Mucosa of descending colon (tissue), 3 donors: ENCODE measurements around the gene FAM186B. TPM values are rescaled to one million over a fixed set of nuclear protein-coding genes. Genes with fewer than 3 reads are reported as not detected.

Experiments
- ATAC-seq: fragments of 200-7000 bp; cut with Tn5 transposase; one replicate; pipeline ENCODE4 v1.9.1; 2020; ENCODE audit warnings: mild to moderate bottlenecking, moderate library complexity
- DNase-seq, 3 donors: peaks; one replicate each; pipeline ENCODE4 v3.0.0-alpha.2; 2020
- H3K36me3 ChIP-seq: fragments of 200-600 bp; one replicate; pipeline ENCODE4 v1.8.0; 2021; ENCODE audit warnings: low read depth, mild to moderate bottlenecking
- H3K4me1 ChIP-seq: fragments of 200-600 bp; one replicate; pipeline ENCODE4 v1.8.0; 2021; ENCODE audit warnings: low read depth, mild to moderate bottlenecking
- H3K4me3 ChIP-seq: fragments of 200-600 bp; one replicate; pipeline ENCODE4 v1.8.0; 2021; ENCODE audit warnings: mild to moderate bottlenecking
- H3K9me3 ChIP-seq: fragments of 200-600 bp; one replicate; pipeline ENCODE4 v1.8.0; 2021; ENCODE audit warnings: mild to moderate bottlenecking
- intact Hi-C, 2 donors: fragments of 100-400 bp; cut with DNase I in 1 of 2; cut with micrococcal nuclease in 1 of 2; formaldehyde crosslinking; loops; one replicate each; pipeline versions ENCODE4 v1.11.0 to v1.11.1; 2022; cut with DNase I, micrococcal nuclease
- total RNA-seq, 3 donors: library from RNA; stranded (reverse); fragmentation: NEBNext Ultra II Directional in 2 of 3; extraction: Animal tissue kit (Norgen Biotek cat#: 25700) in 2 of 3; gene quantifications; one replicate each; pipeline versions ENCODE4 v1.2.1 to v1.2.4, GENCODE V29; 2021 to 2023
- TF ChIP-seq, protein P1 (sequence below): fragments of 200-600 bp; IDR thresholded peaks from one replicate; pipeline ENCODE4 v1.8.0; 2022; ENCODE audit warnings: antibody characterized with exemption, mild to moderate bottlenecking
- donor health status: DM: no; HTN: no; CAD: no; lungs with moderate emphysema.
- donor health status: DM: no; HTN: no; CAD: no.
- donor health status: DM: no; HTN: yes; CAD: no.

The FAM186B gene
- total RNA-seq, 3 donors from 2014 or later, result 0.35 to 0.63 (median 0.39) TPM

DNA sequence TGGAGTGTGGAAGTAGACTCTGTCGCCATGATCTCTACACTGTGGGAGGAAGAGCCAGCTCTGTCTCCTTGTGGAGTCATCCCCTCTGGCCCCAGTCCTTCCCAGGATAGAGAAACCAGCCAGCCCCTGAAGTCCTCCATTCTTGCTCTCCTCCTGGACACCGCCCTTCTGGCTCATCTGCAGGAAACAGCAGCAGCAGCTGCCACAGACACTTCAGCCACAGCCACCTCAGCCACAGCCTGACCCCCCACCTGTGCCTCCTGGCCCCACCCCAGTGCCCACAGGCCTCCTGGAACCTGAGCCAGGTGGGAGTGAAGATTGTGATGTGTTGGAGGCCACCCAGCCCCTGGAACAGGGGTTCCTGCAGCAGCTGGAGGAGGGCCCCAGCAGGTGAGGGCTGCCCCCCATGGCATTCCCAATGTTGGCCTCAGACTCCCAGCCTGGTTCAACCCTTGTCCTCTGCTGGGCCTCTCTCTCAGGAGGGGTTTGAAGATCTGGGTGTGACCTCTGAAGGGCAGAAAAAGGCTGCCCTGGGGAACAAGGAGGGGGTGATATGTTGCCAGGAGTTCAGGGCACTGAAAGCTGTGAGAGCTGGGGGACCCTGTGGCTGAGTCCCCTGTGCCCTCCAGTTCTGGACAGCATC, 28.4 kb upstream of the FAM186B start:
- Histone ChIP-seq H3K4me1 (no peaks in the 10 kb centered on the region), H3K36me3 (no peaks in the 10 kb centered on the region), H3K9me3 (no peaks in the 10 kb centered on the region), H3K4me3 (no peak overlapping the region)
- no peak for ATAC-seq
- TF ChIP-seq, protein P1, sequence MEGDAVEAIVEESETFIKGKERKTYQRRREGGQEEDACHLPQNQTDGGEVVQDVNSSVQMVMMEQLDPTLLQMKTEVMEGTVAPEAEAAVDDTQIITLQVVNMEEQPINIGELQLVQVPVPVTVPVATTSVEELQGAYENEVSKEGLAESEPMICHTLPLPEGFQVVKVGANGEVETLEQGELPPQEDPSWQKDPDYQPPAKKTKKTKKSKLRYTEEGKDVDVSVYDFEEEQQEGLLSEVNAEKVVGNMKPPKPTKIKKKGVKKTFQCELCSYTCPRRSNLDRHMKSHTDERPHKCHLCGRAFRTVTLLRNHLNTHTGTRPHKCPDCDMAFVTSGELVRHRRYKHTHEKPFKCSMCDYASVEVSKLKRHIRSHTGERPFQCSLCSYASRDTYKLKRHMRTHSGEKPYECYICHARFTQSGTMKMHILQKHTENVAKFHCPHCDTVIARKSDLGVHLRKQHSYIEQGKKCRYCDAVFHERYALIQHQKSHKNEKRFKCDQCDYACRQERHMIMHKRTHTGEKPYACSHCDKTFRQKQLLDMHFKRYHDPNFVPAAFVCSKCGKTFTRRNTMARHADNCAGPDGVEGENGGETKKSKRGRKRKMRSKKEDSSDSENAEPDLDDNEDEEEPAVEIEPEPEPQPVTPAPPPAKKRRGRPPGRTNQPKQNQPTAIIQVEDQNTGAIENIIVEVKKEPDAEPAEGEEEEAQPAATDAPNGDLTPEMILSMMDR, result no peak
- no peak for DNase-seq
- intact Hi-C loops, result no loop called here

DNA sequence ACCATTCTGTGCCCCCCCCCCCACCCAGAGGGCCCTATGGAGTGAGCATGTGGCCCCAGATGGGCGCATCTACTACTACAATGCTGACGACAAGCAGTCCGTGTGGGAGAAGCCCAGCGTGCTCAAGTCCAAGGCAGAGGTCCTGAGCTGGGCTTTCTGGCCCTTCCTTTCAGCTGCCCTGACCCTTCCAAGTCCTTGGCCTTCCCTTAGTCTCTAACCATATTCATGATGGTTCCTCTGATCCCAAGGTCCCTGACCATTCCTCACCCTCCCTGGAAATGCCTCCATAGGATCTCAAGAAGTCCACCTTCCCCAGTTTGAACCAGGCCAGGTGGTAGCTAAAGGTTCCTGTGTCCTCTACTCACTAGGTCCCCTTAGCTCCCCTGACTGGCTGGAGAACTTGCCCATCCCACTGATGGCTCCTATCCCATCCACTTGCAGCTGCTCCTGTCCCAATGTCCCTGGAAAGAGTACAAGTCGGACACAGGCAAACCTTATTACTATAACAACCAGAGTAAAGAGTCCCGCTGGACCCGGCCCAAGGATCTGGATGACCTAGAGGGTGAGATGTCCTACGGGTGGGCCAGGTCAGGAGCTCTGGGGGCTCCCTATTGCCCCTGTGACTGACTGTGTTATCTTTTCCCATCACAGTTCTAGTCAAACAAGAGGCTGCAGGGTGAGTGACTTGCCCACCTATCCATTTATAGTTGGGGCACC, 27.7 kb upstream of the FAM186B start:
- intact Hi-C loops, result no loop called here
- Histone ChIP-seq H3K4me3 (no peak overlapping the region), H3K9me3 (no peaks in the 10 kb centered on the region), H3K36me3 (no peaks in the 10 kb centered on the region), H3K4me1 (no peaks in the 10 kb centered on the region)
- ATAC-seq (no peak), DNase-seq (no peak)
- TF ChIP-seq, protein P1, result no peak

DNA sequence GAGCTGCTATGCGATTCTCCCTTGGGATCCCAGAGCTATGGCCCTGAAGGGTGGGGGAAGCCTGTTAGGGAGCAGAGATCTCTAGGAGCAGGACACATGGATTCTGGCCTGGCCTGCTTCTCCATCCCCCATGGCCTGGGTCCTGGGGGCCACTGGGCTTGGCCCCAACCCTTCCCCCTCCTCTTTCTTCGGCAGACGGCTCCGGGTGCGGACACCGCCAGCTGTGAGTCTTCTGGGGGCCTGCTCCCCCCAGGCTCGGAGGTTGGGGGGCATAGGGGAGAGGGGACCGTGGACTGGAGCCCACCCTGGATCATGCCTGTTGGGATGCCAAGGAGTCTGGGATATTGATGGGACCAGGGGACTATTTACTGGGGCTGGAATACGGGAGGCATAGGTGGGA, 27.0 kb upstream of the FAM186B start:
- no peaks in the 10 kb centered on the region for H3K9me3 ChIP-seq
- H3K4me3 ChIP-seq, result no peak overlapping the region
- H3K36me3 ChIP-seq, result no peaks in the 10 kb centered on the region
- DNase-seq (no peak), ATAC-seq (no peak)
- intact Hi-C loops, result no loop called here
- TF ChIP-seq, protein P1, result no peak
- H3K4me1 ChIP-seq, result no peaks in the 10 kb centered on the region

DNA sequence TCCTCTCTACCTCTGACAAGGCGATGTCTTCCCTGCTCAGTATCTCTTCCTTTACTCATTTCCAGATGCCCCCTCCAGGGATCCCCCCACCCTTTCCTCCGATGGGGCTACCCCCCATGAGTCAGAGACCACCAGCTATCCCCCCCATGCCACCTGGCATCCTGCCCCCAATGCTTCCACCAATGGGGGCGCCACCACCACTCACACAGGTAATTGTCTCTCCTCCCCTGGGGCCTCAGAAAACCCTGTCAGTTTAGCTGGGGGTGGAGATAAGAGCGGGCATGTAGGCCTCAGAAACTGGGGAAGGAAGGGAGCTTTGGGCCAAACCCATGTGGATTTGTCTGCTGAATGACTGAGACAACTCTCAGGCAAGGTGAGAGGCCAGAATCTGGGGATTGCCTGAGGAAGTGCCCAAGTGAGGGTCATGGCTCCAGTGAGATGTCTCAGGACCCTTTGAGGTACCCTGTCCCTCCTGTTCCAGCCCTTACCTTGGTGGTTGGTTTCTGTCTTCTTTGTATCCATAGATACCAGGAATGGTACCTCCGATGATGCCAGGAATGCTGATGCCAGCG, 26.0 kb upstream of the FAM186B start:
- no peak for DNase-seq

DNA sequence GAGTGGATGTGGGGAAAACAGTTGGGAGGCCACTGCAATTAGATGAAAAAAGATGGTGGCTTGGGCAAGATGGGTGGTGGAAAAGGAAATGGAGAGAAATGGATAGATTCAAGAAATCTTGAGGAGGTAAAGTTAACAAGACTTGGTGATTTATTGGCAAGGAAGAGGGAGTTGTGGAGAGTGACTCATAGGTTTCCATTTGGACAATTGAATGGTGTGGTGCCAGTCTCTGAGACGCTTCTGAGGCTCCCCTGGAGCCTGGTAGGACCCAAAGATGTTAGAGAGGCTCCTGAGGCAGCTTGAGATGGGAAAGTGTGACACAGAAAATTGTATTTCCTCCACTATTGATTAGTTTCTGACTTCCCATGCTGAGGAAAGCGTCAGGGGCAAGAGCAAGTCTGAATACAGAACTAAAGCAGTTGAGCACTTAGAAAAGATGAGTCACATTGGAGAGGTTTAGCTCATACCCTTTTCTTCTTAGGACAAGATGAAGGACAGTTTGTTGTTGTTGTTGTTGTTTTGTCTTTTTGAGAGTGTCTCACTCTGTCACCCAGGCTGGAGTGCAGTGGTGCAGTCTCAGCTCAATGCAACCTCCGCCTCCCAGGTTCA, 22.4 kb upstream of the FAM186B start:
- Histone ChIP-seq H3K4me3 (no peak overlapping the region), H3K36me3 (no peaks in the 10 kb centered on the region), H3K4me1 (no peaks in the 10 kb centered on the region), H3K9me3 (no peaks in the 10 kb centered on the region)
- DNase-seq (no peak), ATAC-seq (no peak)
- TF ChIP-seq, protein P1, result no peak
- intact Hi-C loops, result no loop called here

More for the DNA sequence above, 26.0 kb upstream of the FAM186B start:
- Histone ChIP-seq H3K9me3 (no peaks in the 10 kb centered on the region), H3K4me3 (no peak overlapping the region), H3K4me1 (no peaks in the 10 kb centered on the region), H3K36me3 (no peaks in the 10 kb centered on the region)
- no peak for ATAC-seq
- intact Hi-C loops, result no loop called here
- TF ChIP-seq, protein P1, result no peak
